ENCODE results near the gene TBCCD1.

- TF ChIP-seq, protein P1, sequence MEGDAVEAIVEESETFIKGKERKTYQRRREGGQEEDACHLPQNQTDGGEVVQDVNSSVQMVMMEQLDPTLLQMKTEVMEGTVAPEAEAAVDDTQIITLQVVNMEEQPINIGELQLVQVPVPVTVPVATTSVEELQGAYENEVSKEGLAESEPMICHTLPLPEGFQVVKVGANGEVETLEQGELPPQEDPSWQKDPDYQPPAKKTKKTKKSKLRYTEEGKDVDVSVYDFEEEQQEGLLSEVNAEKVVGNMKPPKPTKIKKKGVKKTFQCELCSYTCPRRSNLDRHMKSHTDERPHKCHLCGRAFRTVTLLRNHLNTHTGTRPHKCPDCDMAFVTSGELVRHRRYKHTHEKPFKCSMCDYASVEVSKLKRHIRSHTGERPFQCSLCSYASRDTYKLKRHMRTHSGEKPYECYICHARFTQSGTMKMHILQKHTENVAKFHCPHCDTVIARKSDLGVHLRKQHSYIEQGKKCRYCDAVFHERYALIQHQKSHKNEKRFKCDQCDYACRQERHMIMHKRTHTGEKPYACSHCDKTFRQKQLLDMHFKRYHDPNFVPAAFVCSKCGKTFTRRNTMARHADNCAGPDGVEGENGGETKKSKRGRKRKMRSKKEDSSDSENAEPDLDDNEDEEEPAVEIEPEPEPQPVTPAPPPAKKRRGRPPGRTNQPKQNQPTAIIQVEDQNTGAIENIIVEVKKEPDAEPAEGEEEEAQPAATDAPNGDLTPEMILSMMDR (IDR thresholded peaks at IDR 0.05) = no peak
- TF ChIP-seq POLR2A (IDR thresholded peaks at IDR 0.05; ENCODE audit: low read depth) = no peak
These were observed 45.9 kb downstream of the TBCCD1 start for GRCh38 chr3:186520957-186521842.

Data from esophagus muscularis mucosa (tissue), 3 donors.